Measurements from ENCODE around the gene CERK.

DNA sequence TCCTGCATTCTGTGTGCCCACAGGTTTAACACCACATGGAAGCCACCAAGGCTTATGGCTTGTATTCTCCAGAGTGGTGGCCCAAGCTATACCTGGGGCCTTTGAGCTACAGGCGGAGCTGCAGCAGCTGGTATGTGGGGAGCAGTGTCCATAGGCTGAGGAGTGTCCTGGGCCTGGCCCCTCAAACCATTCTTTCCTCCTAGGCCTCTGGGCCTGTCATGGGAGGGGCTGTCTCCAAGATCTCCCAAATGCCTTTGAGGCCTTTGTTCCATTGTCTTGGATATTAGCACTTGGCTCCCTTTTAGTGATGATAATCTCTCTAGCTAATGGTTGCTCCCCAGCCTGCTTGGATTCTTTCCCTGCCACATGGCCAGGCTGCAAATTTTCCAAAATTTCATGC is 18.0 kb upstream of the CERK start:
- TF ChIP-seq, protein P1, sequence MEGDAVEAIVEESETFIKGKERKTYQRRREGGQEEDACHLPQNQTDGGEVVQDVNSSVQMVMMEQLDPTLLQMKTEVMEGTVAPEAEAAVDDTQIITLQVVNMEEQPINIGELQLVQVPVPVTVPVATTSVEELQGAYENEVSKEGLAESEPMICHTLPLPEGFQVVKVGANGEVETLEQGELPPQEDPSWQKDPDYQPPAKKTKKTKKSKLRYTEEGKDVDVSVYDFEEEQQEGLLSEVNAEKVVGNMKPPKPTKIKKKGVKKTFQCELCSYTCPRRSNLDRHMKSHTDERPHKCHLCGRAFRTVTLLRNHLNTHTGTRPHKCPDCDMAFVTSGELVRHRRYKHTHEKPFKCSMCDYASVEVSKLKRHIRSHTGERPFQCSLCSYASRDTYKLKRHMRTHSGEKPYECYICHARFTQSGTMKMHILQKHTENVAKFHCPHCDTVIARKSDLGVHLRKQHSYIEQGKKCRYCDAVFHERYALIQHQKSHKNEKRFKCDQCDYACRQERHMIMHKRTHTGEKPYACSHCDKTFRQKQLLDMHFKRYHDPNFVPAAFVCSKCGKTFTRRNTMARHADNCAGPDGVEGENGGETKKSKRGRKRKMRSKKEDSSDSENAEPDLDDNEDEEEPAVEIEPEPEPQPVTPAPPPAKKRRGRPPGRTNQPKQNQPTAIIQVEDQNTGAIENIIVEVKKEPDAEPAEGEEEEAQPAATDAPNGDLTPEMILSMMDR (IDR thresholded peaks at IDR 0.05): no peak
- TF ChIP-seq POLR2AphosphoS5 (IDR thresholded peaks at IDR 0.05): no peak
